Measurements from ENCODE around the gene OXSR1.
A peak's percentile ranks its signal among the peaks of the same experiment; 100 is the strongest.

Gene OXSR1

GRCh38 chr3:38169027-38169317, 3.6 kb downstream of the OXSR1 start:
- DNase-seq: no peak

- no peak for DNase-seq
These were observed 5.4 kb downstream of the OXSR1 start for GRCh38 chr3:38170722-38171121.

- no peak for DNase-seq
These were observed 6.3 kb downstream of the OXSR1 start for GRCh38 chr3:38171622-38172021.

DNA sequence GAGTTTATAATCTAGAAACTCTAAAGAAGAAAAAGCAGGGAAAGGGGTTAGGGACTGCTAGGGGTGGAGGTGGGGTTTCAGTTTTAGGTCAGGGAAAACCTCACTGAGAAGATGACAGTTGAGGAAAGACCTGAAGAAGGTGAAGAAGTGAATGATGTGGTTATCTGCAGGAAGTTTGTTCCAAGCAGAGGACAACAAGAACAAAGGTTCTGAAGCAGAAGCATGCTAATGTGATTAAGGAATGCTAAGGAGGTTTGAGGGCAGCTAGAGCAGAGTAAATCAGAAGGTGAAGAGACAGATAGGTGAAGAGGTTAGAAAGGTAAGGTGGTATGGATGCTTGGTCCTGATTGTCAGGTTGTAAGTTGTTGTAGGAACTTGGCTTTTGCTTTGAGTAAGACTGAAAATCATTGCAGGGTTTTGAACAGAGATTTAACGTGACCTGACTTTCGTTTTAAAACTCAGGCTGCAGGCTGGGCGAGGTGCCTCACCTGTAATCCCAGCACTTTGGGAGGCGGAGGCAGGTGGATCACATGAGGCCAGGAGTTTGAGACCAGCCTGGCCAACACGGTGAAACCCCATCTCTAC, 8.6 kb downstream of the OXSR1 start:
- no peak for DNase-seq

- DNase-seq: no peak
These were observed 11.8 kb downstream of the OXSR1 start for GRCh38 chr3:38177181-38177580.

GRCh38 chr3:38186781-38187180, 21.4 kb downstream of the OXSR1 start:
- DNase-seq: no peak

DNA sequence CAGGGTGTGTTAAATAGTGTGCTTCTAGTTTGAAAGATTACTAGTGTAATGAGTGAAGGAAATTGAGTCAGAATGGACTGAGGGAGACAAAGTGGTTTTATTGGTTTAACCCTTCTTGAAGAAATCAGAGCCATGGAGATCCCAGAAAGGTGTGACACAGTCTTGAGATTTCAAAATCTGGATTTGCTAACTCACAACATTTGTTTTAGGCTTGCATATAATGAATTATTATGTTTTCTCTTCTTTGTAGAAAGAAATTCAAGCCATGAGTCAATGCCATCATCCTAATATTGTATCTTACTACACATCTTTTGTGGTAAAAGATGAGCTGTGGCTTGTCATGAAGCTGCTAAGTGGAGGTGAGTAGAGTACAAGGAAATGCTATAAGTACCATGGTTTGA, 25.1 kb downstream of the OXSR1 start:
- no peak for DNase-seq

DNA sequence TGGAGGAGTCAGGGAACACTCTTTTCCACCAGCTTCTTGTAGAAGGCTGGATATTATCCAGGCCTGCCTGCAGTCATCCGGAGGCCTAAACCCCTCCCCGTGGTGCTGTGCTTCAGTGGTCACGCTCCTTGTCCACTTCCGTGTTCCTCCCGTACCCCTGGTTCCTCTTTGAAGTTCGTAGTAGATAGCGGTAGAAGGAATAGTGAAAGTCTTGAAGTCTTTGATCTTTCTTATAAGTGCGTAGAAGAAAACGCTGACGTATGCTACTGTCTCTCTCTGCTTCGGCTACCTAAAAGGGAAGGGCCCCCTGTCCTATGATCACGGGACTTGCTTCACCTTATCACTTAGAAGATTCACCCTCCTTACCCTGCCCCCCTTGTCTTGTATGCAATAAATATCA, 37.6 kb downstream of the OXSR1 start:
- DNase-seq: peak; percentile 64

- DNase-seq: no peak
These were observed 38.4 kb downstream of the OXSR1 start for GRCh38 chr3:38203690-38204089.

DNA sequence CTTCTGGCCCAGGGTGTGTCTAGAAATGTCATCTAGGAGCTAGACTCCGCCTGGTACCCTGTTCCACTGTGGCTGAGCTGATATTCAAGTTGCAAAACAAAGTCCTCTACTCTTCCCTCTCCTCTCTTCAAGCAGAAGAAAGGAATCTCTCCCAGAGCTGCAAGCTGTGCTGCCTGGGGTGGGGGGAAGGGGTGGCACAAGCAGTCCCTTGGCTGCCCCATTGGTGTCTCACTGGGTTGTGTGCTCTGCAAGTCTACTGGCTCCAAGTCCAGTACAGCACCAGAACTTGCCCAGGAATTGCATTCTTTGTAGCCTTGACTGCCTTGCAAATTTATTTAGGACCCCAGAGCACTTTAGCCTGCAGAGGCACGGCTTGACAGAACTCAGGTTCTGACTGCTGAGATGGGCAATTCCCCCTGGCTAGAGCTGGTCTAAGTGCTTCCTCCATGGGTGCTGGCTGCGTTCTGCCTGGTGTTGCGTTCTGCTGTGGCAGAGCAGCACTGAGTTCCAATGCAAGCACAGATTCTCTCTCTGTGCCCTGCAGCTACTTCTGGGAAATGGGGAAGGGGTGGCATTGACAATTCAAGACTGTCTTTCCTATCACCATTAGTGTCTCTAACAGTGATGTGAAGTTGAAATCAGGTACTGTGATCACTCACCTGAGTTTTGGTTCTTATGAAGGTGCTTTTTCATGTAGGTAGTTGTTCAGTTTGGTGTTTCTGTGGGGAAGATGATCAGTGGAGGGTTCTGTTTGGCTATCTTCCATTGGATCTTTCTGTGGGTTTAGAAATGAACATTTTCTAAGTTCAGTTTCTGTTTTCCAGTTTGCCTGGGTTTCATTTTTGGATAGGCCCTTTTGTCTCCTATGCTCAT, 39.5 kb downstream of the OXSR1 start:
- no peak for DNase-seq

- no peak for DNase-seq
These were observed 40.1 kb downstream of the OXSR1 start for GRCh38 chr3:38205472-38205805.

GRCh38 chr3:38207254-38208003, 42.1 kb downstream of the OXSR1 start:
- DNase-seq: no peak

DNA sequence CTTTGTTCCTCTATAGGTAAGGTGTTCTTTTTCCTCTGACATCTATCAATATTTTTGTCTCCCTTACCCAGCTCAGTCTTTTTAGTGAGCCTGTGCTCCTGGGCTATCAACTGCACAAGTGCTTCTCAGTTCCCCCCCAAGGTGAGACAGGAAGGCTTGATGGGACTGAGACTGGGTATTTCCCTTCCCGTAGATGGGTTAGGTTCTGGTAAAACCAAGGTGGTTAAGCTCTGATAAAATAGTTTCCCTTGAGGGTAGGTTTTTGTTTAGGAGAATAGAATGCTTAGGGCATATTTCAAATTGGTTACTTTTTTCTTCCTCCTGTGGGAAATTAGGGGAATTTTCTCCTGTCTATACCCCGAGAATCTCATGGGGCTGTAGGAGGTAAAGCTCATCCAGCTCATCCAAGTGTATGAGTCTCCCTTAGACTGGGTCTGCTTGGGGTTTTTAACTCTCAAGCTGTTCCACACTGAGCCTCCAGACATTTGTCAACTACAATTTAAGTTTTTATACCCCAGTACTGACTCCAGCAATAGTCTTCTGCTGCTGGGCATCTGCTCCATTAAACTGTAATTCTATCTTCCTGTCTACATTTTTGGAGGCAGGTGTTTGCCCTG, 44.9 kb downstream of the OXSR1 start:
- no peak for DNase-seq

DNA sequence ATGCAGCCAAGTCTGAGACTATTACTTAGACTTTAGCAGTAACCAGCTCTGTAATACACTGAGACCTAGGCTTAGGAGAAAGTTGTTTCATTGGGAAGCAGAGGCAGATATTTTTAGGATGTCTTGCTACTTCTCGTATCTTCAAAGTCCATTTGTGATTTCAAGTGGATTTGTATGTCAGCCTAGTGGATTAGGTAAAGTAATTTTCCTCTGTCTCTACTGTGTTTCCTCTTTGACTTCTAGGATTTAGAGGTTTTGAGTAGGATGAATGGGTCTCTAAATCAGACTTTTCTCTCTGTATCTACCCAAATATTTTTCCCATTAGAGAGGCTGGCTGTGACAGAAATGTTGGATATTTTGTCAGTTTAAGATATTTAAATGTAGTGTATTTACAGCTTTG, 46.8 kb downstream of the OXSR1 start:
- no peak for DNase-seq

DNA sequence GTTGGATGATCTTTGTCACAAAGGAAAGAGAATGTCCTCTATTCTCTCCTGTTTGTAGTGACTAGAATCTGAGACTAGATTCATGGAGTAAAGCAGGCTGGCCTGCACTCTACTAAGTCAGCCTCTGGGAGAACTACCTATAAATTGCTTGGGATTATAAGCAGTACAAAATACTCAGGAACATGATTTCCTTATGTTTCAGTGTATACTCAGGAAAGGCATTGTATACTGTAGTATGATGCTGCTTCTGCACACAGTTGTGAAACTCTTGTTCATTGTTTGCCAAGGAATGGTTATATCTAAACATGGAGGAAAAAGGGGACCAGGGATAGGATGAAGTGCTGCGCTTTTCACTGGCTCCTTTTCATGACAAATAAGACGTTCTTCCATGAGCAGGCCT, 49.2 kb downstream of the OXSR1 start:
- no peak for DNase-seq

GRCh38 chr3:38219609-38220197, 54.4 kb downstream of the OXSR1 start:
- DNase-seq: no peak

GRCh38 chr3:38221005-38221404, 55.7 kb downstream of the OXSR1 start:
- no peak for DNase-seq

DNA sequence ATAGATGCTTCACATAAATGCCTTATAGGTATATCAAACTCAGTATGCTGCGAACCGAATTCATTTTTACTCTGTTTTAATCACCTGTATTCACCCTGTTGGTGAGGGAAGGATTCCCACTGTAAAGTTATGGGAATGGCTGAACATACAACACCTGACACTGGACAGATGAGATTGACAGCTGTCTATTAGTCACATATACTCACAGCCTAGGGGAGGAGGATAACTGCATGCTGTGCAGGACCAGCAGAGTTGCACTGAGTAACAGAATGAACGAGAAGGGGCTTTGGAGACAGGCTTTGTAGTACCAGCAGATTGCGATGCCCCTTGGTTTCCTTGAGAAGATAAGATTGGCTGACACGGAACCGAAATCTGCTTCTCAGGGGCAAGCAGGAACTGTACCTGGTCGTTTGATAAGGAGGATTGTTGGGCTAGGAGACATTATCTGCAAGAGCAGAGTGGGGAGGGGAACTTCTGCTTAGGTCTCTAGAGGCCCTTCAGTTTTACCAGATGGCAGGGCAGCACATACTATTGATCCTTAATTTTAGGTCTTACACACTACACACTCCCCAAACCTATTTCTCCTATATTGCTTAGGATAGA, 56.8 kb downstream of the OXSR1 start:
- DNase-seq: no peak

- DNase-seq: no peak
These were observed 59.0 kb downstream of the OXSR1 start for GRCh38 chr3:38224357-38224756.

GRCh38 chr3:38226273-38226672, 60.9 kb downstream of the OXSR1 start:
- DNase-seq: no peak

GRCh38 chr3:38227989-38228388, 62.7 kb downstream of the OXSR1 start:
- DNase-seq: no peak

DNA sequence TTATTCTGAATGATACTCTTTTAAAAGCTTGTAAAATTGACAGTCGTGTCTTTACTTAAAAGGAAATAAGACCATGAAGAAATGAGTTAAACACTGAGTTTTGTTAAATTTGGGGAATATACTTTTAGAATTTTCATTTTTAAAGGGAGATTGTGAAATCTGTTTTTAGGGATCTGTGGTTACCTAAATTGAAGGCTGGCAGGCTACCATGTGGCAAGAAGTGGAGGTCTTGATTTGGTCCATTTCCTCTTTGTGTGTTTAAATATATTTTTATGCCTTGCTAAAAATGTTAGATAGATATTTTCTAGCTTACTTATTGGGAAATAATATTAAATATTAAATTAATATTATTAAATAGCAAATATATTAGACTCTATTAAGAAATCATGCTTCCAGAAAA, 63.7 kb downstream of the OXSR1 start:
- DNase-seq: no peak

GRCh38 chr3:38232701-38233100, 67.4 kb downstream of the OXSR1 start:
- no peak for DNase-seq

Data from central memory CD4-positive, alpha-beta T cell (primary cell).